Large intestine (tissue), 3 donors: ENCODE measurements around the gene ANKRD36C. TPM values are rescaled to one million over a fixed set of nuclear protein-coding genes. Genes with fewer than 3 reads are reported as not detected.
"Not testable (repeated sequence)": the region's sequence is repeated elsewhere in the genome, so short reads cannot be mapped to it uniquely, and the experiment has no call there.

ENCODE experiments used
- DNase-seq, 2 donors: peaks; one replicate each; pipeline versions ENCODE4 v3.0.0 to v3.0.0-alpha.2; 2013
- H3K27ac ChIP-seq: one replicate; pipeline ENCODE4 v1.5.1; 2013; ENCODE audit warnings: low read length
- H3K27me3 ChIP-seq: 2 replicates; pipeline ENCODE4 v1.6.1; 2013; ENCODE audit warnings: low read length; ENCODE audit not compliant: control insufficient read depth, insufficient read depth
- H3K36me3 ChIP-seq: 2 replicates; pipeline ENCODE4 v1.6.1; 2013; ENCODE audit warnings: low read length; ENCODE audit not compliant: control insufficient read depth, insufficient read depth
- H3K4me1 ChIP-seq: one replicate; pipeline ENCODE4 v1.6.1; 2013; ENCODE audit warnings: low read length; ENCODE audit not compliant: control insufficient read depth, insufficient read depth
- H3K4me3 ChIP-seq: one replicate; pipeline ENCODE4 v1.5.1; 2013; ENCODE audit warnings: low read length
- H3K9me3 ChIP-seq: one replicate; pipeline ENCODE4 v1.6.1; 2013; ENCODE audit warnings: mild to moderate bottlenecking, low read depth, low read length, moderate library complexity; ENCODE audit not compliant: control insufficient read depth
- WGBS: methylation state at CpG from one replicate; pipeline ENCODE4 v1.1.5; 2013; ENCODE audit warnings: low lambda C conversion rate; ENCODE audit not compliant: insufficient coverage; 5-methylcytosine and 5-hydroxymethylcytosine counted together
- polyA plus RNA-seq: library from polyadenylated mRNA; unstranded; fragments of 120-200 nt; gene quantifications from one replicate; pipeline ENCODE4 v1.2.1, GENCODE V29; 2013

ANKRD36C gene
- polyA plus RNA-seq, 1 donor, result 6.1 TPM

GRCh38 chr2:95799892-95800291 is 191.7 kb downstream of the ANKRD36C start:
- Histone ChIP-seq H3K4me1 (no peaks in the 10 kb centered on the region), H3K4me3 (no peak overlapping the region), H3K27me3 (no peaks in the 10 kb centered on the region), H3K36me3 (no peaks in the 10 kb centered on the region), H3K27ac (no peak overlapping the region), H3K9me3 (peaks cover 5% of the 10 kb centered on the region)
- no CpG with 5 or more reads among the region's 14 CpGs for WGBS
- no peak for DNase-seq

- H3K36me3 ChIP-seq, H3K27me3 ChIP-seq, H3K4me1 ChIP-seq, H3K4me3 ChIP-seq, H3K27ac ChIP-seq, H3K9me3 ChIP-seq, DNase-seq: not testable (repeated sequence)
- no CpG with 5 or more reads among the region's 13 CpGs for WGBS
Observed at GRCh38 chr2:95799147-95799889, 192.3 kb downstream of the ANKRD36C start.

- H3K4me1 ChIP-seq, H3K27ac ChIP-seq, DNase-seq, H3K36me3 ChIP-seq, H3K27me3 ChIP-seq, H3K9me3 ChIP-seq, H3K4me3 ChIP-seq: not testable (repeated sequence)
- no CpG with 5 or more reads among the region's 18 CpGs for WGBS
Observed at GRCh38 chr2:95796249-95797099, 195.2 kb downstream of the ANKRD36C start.

DNA sequence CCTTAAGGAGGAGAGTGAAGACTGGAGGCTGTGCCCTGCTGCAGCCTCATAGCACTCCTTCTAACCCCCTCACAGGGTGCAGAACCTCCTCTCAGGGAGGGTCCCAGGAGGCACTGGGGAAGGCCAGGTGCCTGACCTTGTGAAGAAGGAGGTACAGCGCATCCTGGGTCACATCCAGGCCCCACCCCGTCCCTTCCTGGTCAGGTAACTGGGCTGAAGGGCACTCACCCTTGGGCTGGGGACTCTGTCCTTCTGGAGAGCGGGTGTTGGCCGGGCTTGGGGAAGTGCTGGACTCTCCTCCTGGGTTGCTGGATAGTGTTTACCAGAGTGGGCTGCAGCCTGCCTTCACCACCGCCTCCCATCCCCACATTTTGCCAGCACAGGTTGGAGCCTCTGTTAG is 197.7 kb downstream of the ANKRD36C start:
- H3K4me1 ChIP-seq, H3K27me3 ChIP-seq, DNase-seq, H3K4me3 ChIP-seq, H3K36me3 ChIP-seq, H3K9me3 ChIP-seq, H3K27ac ChIP-seq: not testable (repeated sequence)
- WGBS, result no CpG with 5 or more reads among the region's 5 CpGs

DNA sequence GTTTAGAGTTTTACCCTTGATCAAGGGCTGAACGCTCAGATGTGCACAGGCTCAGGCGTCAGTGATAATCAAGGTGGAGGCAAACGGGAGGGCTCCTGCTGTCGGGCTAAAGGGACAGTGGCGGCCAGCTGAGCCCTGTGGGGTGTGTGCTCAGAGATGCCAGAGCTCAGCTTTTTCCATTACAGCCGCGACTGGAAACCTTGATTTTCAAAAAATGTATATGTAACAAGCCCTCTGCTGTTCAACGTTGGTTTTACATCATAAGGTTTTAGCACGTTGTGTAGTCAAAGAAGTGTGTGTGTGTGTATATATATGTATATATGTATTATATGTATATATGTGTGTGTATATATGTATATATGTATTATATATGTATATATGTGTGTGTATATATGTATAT is 201.4 kb downstream of the ANKRD36C start:
- H3K36me3 ChIP-seq, H3K4me3 ChIP-seq, H3K27ac ChIP-seq, DNase-seq, H3K9me3 ChIP-seq, H3K4me1 ChIP-seq, H3K27me3 ChIP-seq: not testable (repeated sequence)
- no CpG with 5 or more reads among the region's 9 CpGs for WGBS

- no CpG with 5 or more reads among the region's 34 CpGs for WGBS
- not testable (repeated sequence) for H3K9me3 ChIP-seq, H3K27me3 ChIP-seq, H3K4me1 ChIP-seq, H3K27ac ChIP-seq, DNase-seq, H3K36me3 ChIP-seq, H3K4me3 ChIP-seq
Observed at GRCh38 chr2:95789385-95789784, 202.2 kb downstream of the ANKRD36C start.

GRCh38 chr2:95788642-95789041 is 203.0 kb downstream of the ANKRD36C start:
- H3K4me1 ChIP-seq, H3K36me3 ChIP-seq, H3K9me3 ChIP-seq, DNase-seq, H3K27me3 ChIP-seq, H3K27ac ChIP-seq, H3K4me3 ChIP-seq: not testable (repeated sequence)
- WGBS, result no CpG with 5 or more reads among the region's 13 CpGs

Other genes with a start within 250 kb of the ANKRD36C start
- gene GPAT2, start 43.1 kb upstream of the ANKRD36C start, polyA plus RNA-seq, result 1.7 TPM
- 0.84 TPM for gene ADRA2B, start 124.7 kb upstream of the ANKRD36C start, polyA plus RNA-seq
- gene ASTL, start 146.7 kb upstream of the ANKRD36C start, polyA plus RNA-seq, result 0.04 TPM
- 4.0 TPM for gene DUSP2, start 153.6 kb upstream of the ANKRD36C start, polyA plus RNA-seq
- gene STARD7, start 217.0 kb upstream of the ANKRD36C start, polyA plus RNA-seq, result 121 TPM